Stimulated activated CD4-positive, alpha-beta T cell treated with anti-CD3 and anti-CD28 coated beads, Interleukin-12 subunit alpha, Interleukin-12 subunit beta, amount 100 ng/mL, for 24 hours (primary cell): ENCODE data around the gene GDA.

Experiments
- DNase-seq, 2 experiments: peaks; one replicate each; pipeline ENCODE4 v3.0.0-alpha.2; 2020; ENCODE audit warnings: low read depth in 2 of 2

GDA gene

DNA sequence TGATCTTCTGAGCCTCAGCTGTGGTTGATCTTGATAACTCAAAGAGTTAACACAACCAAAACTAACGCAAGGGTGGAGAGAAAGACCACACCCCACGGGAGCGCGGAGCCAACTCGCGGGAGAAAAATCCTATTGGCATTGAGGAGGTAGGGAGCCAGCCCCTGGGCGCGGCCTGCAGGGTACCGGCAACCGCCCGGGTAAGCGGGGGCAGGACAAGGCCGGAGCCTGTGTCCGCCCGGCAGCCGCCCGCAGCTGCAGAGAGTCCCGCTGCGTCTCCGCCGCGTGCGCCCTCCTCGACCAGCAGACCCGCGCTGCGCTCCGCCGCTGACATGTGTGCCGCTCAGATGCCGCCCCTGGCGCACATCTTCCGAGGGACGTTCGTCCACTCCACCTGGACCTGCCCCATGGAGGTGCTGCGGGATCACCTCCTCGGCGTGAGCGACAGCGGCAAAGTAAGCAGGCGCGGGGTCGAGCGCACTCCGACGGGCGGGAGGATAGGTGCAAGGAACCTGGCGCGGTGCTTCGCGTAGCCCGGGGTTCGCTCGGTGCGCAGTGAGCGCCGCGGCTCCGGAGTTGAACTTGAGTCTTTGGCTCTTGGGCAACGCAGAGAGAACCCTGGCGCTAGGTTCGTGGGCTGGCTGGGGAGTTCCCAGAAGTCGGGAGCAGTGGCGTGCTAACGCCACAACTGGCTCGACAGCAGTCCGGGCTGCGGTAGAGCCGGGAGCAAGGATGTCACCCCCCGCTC is at the start of gene GDA:
Gene GDA (plus strand): TSS at position 210 of the 745 bp plus-strand sequence. CDS start 120 bp downstream, at position 330.
- no peak for DNase-seq

- no peak for DNase-seq
These were observed 46.7 kb upstream of the GDA start for GRCh38 chr9:72102520-72102919.

DNA sequence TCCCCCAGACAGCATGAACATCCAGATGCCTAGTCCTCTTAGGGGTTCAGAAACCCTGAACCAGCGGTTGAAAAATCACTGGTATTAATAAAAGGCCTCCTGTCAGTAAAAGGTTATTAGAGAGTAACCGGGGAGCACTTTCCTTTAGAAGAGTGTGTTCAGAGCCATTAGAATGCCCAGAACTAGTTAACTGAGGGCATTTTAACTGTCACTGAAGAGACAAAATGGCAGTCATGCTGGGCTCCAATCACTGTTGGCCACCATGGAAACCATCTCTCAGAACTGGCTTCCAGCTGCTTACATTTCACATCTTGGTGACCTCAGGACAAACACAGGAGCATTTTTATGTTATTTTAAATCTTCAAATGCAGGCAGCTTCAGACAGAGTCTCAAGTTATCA is 36.2 kb upstream of the GDA start:
- DNase-seq, result no peak

GRCh38 chr9:72119853-72120252 is 29.4 kb upstream of the GDA start:
- no peak for DNase-seq

GRCh38 chr9:72124947-72125346 is 24.3 kb upstream of the GDA start:
- no peak for DNase-seq

- DNase-seq, result no peak
These were observed 21.5 kb upstream of the GDA start for GRCh38 chr9:72127753-72128152.

- DNase-seq, result no peak
These were observed 20.7 kb upstream of the GDA start for GRCh38 chr9:72128526-72128925.

GRCh38 chr9:72129271-72130156 is 19.7 kb upstream of the GDA start:
- no peak for DNase-seq

DNA sequence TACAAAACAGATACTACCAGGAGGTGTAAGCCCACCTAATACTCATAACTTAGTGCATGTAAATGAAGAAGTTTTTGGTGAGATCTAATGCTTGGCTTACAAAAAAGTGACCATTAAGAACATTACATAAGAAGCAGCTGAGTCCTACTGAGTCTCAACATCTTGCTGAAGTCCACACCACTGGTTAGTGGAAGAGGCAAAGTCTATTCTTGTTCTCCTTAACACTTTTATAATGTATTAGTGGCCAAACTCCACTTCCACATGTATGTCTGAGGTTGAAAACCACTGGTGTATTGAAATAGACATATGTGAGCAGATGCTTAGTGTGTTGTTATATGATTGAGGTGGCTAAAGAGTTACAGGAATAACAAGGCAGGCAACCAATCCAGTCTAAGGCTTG is 18.9 kb upstream of the GDA start:
- DNase-seq, result no peak

GRCh38 chr9:72131206-72131605 is 18.0 kb upstream of the GDA start:
- no peak for DNase-seq

DNA sequence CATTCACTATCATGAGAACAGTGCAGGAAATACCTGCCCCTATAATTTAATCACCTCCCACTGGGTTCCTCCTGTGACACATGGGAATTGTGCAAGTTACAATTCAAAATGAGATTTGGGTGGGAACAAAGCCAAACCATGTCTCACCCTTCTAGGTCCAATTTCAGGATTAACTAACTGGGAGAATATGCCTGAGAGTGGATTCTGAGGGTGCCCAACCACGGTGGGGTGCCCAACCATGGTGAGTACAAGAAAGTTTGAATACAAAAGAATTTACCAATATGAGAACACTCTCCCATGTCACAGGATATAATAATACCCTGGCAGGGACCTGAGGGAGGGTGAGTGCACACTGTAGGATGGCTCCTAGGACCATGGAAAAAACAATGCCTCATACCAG is 17.2 kb upstream of the GDA start:
- no peak for DNase-seq

GRCh38 chr9:72133365-72134035 is 15.7 kb upstream of the GDA start:
- DNase-seq, result no peak

DNA sequence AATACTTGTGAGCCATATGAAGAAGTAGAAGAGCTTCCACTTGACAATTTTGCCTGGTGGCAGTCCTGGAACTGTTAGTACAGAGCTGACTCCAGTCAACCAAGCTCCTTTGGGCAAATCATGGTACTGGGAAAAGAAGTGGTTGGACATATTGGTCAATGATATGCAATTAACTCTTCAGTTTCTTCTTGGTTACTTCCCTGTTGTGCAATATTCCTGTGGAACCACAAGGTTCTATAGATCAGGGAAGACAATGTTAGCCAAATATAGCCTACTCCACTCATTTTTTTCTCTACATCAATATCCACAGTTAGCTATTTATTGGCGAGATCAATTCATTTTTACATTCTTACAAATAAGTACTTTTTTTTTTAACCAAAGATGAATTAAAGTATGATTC is 14.4 kb upstream of the GDA start:
- DNase-seq, result no peak

DNA sequence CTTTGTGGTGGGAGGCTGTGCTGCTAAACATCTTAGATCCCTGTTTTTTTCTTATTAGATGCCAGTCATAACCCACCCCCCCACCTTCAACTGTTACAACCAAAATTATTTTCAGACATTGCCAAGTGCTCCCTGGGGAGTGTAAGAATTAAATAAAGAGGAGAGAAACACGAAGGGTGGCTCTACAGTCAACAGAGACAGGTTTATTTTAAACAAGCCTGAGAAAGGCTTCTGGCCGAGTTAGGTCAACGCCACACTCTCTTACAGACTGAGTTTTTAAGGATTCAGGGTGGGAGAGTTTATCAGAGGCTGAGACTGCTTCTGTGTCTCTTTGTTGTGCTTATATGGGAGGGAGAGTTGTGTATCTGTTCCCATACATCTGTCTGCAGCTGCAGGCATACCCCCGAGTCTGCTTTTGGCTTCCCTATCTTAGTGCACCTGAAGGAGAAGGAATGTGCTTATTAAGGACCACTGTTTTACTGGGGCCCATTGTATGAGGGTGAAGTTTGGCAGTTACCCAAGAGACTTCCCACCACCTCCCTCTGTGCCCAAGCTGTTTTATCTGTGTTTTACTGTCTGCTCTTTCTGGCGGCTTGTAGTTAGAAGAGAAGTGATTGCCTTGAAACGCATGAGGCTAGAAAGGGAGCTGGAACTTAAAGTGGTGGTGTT is 11.4 kb upstream of the GDA start:
- no peak for DNase-seq

- no peak for DNase-seq
These were observed 10.0 kb upstream of the GDA start for GRCh38 chr9:72139226-72139625.

DNA sequence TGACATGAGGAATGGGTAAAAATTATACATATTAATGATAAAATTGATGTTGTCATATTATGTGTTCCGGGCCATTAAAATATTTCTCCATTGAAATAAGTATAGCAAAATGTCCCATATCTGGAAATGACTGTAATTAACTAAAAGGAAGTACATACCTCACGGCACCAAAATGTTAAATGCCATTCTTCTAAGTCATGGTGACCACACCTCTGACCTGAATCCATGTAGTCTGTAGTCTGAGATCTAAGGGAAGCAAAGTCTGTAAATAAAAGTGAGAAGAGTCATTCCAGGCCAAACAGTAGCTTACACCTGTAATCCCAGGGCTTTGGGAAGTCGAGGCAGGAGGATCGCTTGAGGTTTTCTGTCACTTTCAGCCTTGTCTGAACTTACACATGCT is 8.7 kb upstream of the GDA start:
- DNase-seq, result no peak

GRCh38 chr9:72141484-72141883 is 7.8 kb upstream of the GDA start:
- no peak for DNase-seq

GRCh38 chr9:72144756-72145492 is 4.3 kb upstream of the GDA start:
- no peak for DNase-seq

GRCh38 chr9:72145733-72146505 is 3.3 kb upstream of the GDA start:
- no peak for DNase-seq

DNA sequence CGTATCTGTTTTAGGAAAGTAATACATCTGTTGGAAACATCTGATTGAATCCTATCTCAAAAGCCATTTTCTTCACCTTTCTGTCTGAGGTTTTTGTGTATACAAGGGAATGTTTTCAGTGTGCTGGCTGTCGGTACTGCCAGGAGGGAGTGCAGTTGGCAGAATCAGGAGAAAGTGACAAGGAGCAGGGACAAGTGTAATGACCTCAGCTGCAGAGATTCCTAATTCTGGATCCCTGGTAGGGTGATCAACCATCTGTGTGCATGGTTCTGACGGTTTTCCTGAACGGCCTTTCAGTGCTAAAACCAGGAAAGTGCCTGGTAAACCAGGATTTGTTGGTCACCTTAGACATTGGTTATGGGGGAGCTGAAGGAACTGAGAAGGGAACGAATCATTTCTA is 1.6 kb upstream of the GDA start:
- DNase-seq, result no peak

GRCh38 chr9:72150127-72150526 is 887 bp downstream of the GDA start:
- no peak for DNase-seq
